ENCODE data around the gene PLVAP.

GRCh38 chr19:17314007-17314593 is 63.0 kb downstream of the PLVAP start:
- TF ChIP-seq CTCF (IDR thresholded peaks at IDR 0.05), result no peak
- no peak for TF ChIP-seq EP300 (IDR thresholded peaks at IDR 0.05)
